LNCAP (cell line): ENCODE measurements around the gene SORBS2.

Experiments used
- TF ChIP-seq, protein P1 (sequence below): fragments of 450-650 bp; IDR thresholded peaks from 2 replicates; pipeline ENCODE4 v1.5.1; 2017; ENCODE audit warnings: mild to moderate bottlenecking

SORBS2 gene

GRCh38 chr4:185838514-185839193, 26.7 kb upstream of the SORBS2 start:
- TF ChIP-seq, protein P1, sequence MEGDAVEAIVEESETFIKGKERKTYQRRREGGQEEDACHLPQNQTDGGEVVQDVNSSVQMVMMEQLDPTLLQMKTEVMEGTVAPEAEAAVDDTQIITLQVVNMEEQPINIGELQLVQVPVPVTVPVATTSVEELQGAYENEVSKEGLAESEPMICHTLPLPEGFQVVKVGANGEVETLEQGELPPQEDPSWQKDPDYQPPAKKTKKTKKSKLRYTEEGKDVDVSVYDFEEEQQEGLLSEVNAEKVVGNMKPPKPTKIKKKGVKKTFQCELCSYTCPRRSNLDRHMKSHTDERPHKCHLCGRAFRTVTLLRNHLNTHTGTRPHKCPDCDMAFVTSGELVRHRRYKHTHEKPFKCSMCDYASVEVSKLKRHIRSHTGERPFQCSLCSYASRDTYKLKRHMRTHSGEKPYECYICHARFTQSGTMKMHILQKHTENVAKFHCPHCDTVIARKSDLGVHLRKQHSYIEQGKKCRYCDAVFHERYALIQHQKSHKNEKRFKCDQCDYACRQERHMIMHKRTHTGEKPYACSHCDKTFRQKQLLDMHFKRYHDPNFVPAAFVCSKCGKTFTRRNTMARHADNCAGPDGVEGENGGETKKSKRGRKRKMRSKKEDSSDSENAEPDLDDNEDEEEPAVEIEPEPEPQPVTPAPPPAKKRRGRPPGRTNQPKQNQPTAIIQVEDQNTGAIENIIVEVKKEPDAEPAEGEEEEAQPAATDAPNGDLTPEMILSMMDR = no peak

DNA sequence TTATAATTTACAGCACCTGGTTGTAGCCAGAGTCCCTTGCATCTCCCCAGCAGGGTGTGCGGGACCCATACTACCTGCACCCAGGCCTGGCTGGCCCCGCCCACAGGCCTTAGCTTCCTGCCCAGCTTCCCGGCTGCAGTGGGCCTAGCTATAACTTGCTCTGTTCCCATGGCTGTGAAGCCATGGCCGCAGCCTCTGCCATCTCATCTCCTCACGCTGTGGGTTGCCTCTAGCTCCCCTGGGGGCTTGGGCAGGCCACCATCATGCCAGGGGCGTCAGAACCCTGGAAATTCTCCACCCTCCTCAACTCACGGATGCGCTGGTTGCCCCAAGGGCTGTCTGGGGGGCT, 26.1 kb upstream of the SORBS2 start:
- TF ChIP-seq, protein P1 = no peak

- TF ChIP-seq, protein P1 = no peak
Observed at GRCh38 chr4:185837415-185838103, 25.6 kb upstream of the SORBS2 start.

DNA sequence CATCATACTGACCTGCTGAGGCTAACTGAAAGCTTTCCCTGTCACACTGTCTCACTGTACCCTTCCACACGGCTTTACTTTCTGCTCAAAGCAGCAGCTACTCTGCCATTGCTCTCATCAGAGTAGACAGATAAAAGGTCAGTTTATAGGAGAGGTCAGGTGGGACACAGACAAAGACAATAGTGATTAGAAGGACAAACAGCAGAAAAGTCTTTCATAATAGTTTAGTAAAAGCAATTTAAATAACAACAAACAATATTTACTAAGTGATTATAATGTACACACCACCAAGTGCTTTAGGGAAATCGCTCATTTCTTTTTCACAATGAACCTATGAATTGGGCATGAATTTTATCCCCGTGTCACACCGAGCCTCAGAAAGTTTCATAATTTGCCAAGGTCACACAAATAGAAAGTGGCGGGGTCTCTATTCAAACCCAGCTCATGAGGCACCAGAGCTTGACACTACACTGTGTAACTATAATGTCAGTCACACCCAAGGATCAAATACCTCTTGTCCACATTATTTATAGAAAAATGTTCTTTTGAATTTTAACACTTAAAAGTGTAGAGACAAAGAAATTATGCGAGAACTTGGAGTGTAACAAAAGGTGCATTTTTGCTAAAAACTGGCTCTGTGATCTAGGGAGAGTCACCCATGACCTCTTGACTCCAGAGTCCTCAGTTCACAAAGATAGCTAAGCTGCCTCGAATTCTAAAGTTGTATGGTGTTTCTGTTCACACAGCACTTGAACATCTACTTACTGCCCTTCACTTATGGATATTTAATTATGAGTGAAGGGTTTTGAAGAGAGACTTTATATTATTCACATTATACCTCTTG, 24.5 kb upstream of the SORBS2 start:
- TF ChIP-seq, protein P1 = no peak

DNA sequence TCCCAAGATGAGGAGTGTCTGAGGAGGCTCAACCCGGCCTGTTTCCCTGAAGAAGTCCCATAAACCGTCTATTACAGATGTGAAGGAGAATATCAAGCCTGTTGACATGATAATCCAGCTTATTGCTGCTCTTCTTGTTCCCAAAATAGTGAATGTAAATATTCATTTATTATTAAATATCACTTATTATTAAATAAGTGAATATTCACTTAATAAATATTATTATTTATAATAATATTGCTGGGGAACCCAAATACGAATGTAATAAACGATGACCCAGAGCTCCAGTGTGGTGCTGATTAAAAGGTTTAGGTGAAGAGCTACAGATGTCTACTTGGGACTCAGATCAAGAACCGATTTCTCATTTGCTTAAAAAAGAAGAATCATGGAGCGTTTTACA, 23.8 kb upstream of the SORBS2 start:
- TF ChIP-seq, protein P1 = no peak

- TF ChIP-seq, protein P1 = no peak
Observed at GRCh38 chr4:185835336-185835735, 23.3 kb upstream of the SORBS2 start.

DNA sequence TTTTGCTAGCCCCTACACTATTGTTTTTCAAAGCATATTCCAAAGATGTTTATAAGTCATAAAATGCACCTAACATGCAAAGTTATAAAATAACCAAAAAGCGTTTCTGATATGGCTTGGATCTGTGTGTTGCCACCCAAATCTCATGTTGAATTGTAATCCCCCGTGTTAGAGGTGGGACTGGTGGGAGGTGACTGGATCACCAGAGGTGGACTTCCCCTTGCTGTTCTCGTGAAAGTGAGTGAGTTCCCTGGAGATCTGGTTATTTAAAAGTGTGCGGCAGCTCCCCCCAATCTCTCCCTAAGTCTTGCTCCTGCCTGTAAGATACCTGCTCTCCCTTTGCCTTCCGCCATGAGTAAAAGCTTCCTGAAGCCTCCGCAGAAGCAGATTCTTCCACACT, 22.8 kb upstream of the SORBS2 start:
- TF ChIP-seq, protein P1 = no peak
